Posterior cingulate gyrus (tissue), 11 donors: Measurements from ENCODE around the gene RIN3.
A peak's percentile ranks its signal among the peaks of the same experiment; 100 is the strongest.

ENCODE experiments used
- DNase-seq, 10 donors: peaks; one replicate each; pipeline versions ENCODE4 v3.0.0 to v3.0.0-alpha.2; 2020 to 2021; ENCODE audit warnings: mixed read lengths in 3 of 10
- intact Hi-C: fragments of 100-400 bp; cut with DNase I; formaldehyde crosslinking; loops from one replicate; pipeline ENCODE4 v1.15.1; 2023

The RIN3 gene

GRCh38 chr14:92694807-92695206, 181.2 kb downstream of the RIN3 start:
- DNase-seq: peak in 1 of 10 donors; percentile 15
- intact Hi-C loops: no loop called here

DNA sequence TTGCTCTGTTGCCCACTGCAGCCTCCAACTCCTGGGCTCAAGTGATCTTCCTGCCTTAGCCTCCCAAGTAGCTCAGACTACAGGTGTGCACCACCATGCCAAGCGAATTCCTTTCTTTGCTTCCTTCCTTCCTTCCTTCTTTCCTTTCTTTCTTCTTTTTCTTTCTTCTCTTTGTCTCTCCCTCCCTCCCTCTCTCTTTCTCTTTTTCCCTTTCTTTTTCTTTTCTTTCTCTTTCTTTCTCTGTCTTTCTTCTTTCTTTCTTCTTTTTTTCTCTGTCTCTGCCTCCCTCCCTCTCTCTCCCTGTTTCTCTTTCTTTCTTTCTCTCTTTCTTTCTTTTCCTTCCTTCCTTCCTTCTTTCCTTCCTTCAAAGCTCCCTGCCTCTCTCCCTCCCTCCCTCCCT, 182.0 kb downstream of the RIN3 start:
- no peak for DNase-seq
- intact Hi-C loops: no loop called here

- no peak for DNase-seq
- intact Hi-C loops: no loop called here
Measured at GRCh38 chr14:92696366-92696765, 182.8 kb downstream of the RIN3 start.

DNA sequence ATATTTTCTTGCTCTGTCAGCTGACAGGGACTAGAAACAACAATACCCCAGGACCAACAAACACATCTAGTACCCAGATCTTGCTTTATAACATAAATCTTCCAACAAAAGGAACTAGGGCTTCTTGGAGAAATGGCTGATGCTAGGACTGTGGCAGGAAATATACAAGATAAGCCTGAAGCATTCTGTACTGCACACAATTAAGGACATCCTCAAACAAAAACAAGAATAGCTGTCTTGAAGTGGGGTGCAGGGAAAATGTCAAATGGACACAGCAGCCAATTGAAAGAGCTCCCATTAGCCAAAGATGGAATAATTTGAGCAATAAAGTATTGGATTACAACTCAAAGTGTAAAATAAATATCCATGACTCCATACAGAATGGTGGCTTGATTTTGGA, 184.8 kb downstream of the RIN3 start:
- intact Hi-C loops: no loop called here
- no peak for DNase-seq

GRCh38 chr14:92701826-92702225, 188.2 kb downstream of the RIN3 start:
- DNase-seq: peak in 1 of 10 donors; percentile 46
- intact Hi-C loops: no loop called here

GRCh38 chr14:92702441-92702918, 188.9 kb downstream of the RIN3 start:
- intact Hi-C loops: no loop called here
- peak in 2 of 10 donors; percentile 66 to 70 for DNase-seq

DNA sequence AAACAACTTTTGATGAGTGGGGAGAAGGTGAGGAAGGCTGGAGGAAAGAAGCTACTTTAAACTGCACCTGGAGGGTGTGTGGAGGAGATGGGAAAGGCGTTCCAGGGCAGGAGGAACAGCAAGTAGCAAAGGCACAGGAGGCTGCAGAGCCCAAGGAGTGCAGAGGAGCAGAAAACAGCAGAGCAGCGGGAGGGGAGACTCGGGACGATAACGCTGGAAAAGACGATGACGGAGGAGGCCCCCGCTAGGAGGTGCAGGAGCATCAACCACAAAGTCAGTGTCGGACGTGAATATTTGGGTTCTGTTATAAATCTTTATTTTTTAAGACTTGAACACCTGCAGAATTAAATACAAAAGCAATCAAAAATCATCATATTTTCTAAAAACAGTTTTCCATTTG, 189.9 kb downstream of the RIN3 start:
- intact Hi-C loops: no loop called here

GRCh38 chr14:92704036-92704804, 190.6 kb downstream of the RIN3 start:
- DNase-seq: peak in 2 of 10 donors; percentile 30 to 89
- intact Hi-C loops: no loop called here

More for the DNA sequence above, 189.9 kb downstream of the RIN3 start:
- DNase-seq: peak in 1 of 10 donors; percentile 32

DNA sequence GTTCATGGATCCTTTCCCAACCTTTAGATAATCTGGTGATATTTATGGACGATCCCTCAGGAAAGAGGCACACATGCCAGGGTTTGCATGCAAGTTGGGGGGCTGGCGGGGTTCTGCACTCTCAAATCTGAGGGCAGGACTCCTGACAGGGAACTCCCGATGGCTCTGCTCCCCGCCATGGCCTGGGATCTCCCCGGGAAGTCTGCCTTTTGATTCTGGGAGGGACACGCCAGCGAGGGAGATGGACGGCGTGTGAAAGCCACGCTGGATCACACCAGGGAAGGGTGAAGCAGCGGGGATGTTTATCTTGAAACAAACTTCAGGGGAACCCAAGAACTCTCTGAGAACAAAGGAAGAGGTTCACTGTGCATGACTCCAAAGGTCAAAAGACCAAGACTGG, 191.2 kb downstream of the RIN3 start:
- DNase-seq: peak in 1 of 10 donors; percentile 53
- intact Hi-C loops: no loop called here

DNA sequence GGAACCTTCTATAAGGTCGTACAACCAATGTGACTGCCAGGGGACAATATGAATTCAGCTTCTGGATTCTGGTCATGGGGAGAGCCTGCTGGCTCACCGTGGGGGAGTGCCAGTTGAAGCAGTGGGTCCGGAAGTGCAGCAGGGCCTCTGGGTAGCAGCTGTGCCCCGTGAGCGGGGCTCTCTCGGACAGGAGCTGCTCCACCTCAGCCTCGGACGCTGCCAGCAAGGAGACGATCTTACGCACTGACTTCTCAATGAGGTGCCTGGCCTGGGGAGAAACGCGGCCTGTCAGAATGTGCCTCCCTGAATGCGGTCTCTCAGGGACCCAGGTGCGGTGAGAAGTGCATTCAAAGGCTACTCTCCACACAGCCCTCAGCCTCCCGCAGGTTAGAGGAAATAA, 192.8 kb downstream of the RIN3 start:
- DNase-seq: peak in 1 of 10 donors; percentile 81
- intact Hi-C loops: no loop called here

DNA sequence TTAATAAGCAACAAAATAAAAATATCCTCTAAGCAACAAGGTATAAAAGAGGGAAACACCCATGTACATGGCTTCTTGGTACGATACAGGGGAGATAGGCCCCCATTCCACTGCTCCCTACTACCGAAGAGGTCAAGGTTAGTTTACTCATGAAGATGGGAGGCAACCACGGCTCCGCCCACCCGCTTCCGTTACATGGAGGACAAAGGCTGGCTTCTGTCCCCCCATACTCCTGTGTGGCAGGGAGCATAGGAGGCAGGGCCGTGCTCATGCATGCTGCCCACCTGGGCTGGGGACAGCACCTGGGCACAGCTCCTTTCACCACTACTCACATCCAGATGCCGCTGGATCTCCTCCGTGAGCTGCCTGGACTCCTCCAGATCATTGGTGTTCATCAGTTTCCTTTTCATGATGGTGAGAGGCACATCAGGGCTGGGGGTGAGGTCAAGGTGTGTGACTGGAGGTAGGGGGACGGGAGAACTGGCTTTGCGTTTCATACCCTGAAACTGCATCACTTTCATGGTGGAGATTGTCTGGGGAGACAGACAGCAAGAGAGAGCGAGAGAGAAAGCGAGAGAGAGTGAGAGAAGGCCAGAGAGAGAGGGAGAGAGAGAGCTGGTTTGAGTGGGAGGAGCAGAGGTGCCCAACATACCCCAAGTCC, 195.9 kb downstream of the RIN3 start:
- DNase-seq: peak in 1 of 10 donors; percentile 58
- intact Hi-C loops: no loop called here

- intact Hi-C loops: no loop called here
- peak in 2 of 10 donors; percentile 55 to 89 for DNase-seq
Measured at GRCh38 chr14:92710001-92710341, 196.4 kb downstream of the RIN3 start.

DNA sequence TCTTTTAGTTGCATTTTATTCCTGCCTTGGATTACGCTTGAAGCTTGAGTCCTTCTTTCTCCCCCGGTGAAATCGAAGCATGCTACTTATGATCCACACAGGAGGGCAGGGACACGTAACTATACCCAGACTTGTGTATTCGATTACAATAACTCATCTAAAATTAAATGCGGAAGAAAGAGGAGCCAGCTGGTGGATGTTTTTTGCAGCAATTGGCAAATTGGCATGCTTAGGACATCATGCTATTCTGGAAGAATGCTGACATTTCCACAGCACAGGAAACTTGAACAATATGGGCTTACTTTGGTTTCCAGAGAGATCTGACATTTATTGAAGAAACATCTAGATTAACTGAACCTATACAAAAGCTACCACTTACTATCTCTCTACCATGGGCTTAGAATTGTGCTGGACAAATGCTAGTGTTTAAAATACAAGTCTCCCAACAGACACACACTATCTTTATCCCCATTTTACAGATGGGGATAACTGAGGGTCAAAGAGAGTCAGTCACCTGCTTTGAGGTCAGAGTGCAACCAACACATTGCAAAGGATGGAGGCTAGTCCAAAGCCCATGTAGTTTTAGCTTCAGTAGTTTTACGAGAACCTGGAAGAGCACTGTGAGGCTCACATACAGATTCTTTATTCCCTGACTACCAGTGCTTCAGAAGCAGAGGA, 198.5 kb downstream of the RIN3 start:
- DNase-seq: peak in 1 of 10 donors; percentile 60
- intact Hi-C loops: no loop called here

- peak in 1 of 10 donors; percentile 78 for DNase-seq
- intact Hi-C loops: no loop called here
Measured at GRCh38 chr14:92712654-92713051, 199.1 kb downstream of the RIN3 start.

GRCh38 chr14:92714739-92715307, 201.2 kb downstream of the RIN3 start:
- intact Hi-C loops: loop anchor here (1.0 kb wide), 1 partner anchor 68 kb away; no protein-coding TSS in a partner anchor
- DNase-seq: peak in 9 of 10 donors; percentile 35 to 93 (median 67)

GRCh38 chr14:92716131-92716530, 202.6 kb downstream of the RIN3 start:
- DNase-seq: no peak
- intact Hi-C loops: no loop called here

DNA sequence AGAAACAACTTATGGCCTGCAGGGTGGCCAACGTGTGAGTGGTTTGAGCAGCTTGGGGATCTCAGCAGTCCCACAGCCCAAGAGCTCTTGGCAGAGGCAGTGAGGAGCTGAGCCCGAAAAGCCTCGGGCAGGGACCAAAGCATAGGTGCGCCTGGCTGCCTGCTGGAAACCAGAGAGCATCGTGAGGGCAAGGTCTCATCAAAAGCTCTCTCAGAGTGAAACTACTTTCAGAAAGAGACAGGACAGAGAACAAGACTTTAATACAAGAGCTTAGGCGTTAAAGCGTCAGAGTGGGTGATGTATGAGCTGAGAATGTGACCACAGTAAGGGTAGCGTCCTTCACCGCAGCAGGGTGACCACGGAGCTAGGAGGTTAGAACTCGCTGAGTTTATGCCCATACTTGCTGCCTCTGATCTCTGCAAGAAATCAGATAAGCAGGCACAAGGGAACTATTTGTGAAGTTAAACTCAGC, 204.0 kb downstream of the RIN3 start:
- intact Hi-C loops: no loop called here
- peak in 1 of 10 donors; percentile 58 for DNase-seq

DNA sequence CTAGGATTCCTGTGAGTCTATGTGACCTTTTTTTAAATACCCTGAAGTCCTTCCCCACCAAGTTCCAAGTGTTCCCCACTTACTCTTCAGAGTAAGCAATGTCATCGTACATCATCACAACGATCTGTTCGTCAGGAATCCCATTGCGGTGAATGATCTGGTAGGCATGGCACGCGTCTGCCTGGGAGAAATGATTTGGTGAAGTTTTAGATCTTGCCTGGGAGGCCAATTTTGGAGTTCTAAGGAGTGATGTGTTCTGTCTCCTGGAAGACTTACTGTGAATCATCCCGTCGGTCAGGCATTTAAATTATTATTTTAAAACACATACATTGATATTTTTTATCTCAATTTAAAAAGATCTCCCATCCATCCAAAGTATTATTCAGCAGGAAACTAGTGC, 205.1 kb downstream of the RIN3 start:
- intact Hi-C loops: no loop called here
- peak in 1 of 10 donors; percentile 12 for DNase-seq

GRCh38 chr14:92719421-92719820, 205.8 kb downstream of the RIN3 start:
- no peak for DNase-seq
- intact Hi-C loops: no loop called here

- intact Hi-C loops: no loop called here
- peak in 1 of 10 donors; percentile 15 for DNase-seq
Measured at GRCh38 chr14:92719890-92720323, 206.3 kb downstream of the RIN3 start.
